Fibroblast of lung (primary cell): ENCODE data around the gene MLKL.

Experiments used
- CTCF ChIP-seq, 2 donors: IDR thresholded peaks in 1 of 2; conservative IDR thresholded peaks in 1 of 2; 1 replicate in 1 of 2; 2 replicates in 1 of 2; pipeline ENCODE4 v1.5.1; 2011 to 2012; ENCODE audit warnings: low read length in 2 of 2, control low read depth in 1 of 2, inconsistent platforms in 1 of 2, low read depth in 1 of 2, mild to moderate bottlenecking in 1 of 2
- EZH2 ChIP-seq: IDR thresholded peaks from 2 replicates; pipeline ENCODE4 v1.5.1; 2012; ENCODE audit warnings: low read length, control low read depth, mild to moderate bottlenecking; ENCODE audit errors: missing control alignments

- TF ChIP-seq CTCF (conservative IDR thresholded peaks at IDR 0.05 in 1 of 2, IDR thresholded peaks at IDR 0.05 in 1 of 2; ENCODE audit: low read depth in 1 of 2, low read length in 2 of 2): no peak
- no peak for TF ChIP-seq EZH2
Observed at GRCh38 chr16:74657870-74658642, 42.6 kb downstream of the MLKL start.
